HT-29 (cell line): ENCODE results near the gene PRTN3. TPM values are rescaled to one million over a fixed set of nuclear protein-coding genes. Genes with fewer than 3 reads are reported as not detected.

ENCODE experiments used
- DNase-seq: peaks from one replicate; pipeline ENCODE4 v3.0.0-alpha.2; 2015; ENCODE audit warnings: low spot score
- total RNA-seq: library from RNA; depleted of rRNA; stranded (reverse); fragments of >200 nt; shearing (Covaris generic); gene quantifications from 2 replicates; pipeline ENCODE4 v1.2.3, GENCODE V29; 2014

Gene PRTN3
- total RNA-seq, 1 experiment from 2014 or later, result not detected

DNA sequence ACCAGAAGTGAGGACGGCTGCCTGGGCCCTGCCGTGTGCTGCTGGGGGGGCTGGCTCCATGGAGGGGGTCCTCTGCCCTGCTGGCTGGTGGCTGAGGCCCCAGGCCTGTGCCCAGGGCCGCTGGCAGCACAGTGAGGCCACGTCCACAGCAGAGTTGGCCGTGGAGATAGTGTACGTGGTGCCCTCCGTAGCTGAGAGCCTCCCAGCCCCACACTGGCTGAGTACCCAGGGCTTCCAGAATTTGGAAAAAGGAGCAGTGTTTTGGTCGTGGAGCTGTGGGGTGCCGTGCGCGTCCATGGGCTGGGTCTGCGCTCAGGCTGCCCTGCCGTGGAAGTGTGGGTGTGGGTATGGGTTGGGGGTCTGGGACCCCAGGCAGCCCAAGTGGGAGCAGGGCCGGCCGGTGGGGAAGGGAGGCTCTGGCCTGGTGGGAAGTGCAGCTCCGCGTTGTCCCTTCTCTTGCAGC is 37.7 kb upstream of the PRTN3 start:
- no peak for DNase-seq

DNA sequence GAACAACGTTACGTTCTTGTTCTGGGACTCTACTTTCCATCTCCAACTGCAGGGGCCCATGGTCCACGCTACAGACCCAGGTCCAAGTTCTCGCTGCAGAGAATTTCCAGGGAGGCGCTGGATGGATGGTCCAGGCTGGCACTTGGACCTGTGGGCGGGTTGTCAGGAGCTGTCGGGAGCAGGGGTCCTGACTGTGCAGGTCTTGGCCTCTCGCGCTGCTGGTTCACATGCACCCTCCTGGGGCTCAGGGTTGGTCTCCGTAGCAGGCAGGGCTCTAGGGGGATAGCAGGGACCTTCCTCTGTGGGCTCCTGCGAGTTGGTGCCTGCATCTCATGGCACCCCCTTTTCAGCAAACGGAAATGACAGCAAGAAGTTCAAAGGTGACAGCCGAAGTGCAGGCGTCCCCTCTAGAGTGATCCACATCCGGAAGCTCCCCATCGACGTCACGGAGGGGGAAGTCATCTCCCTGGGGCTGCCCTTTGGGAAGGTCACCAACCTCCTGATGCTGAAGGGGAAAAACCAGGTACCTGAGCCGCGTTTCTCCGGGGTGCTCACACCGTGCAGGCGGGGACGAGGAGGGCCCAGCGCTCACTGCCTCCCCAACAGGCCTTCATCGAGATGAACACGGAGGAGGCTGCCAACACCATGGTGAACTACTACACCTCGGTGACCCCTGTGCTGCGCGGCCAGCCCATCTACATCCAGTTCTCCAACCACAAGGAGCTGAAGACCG is 36.9 kb upstream of the PRTN3 start:
- no peak for DNase-seq

DNA sequence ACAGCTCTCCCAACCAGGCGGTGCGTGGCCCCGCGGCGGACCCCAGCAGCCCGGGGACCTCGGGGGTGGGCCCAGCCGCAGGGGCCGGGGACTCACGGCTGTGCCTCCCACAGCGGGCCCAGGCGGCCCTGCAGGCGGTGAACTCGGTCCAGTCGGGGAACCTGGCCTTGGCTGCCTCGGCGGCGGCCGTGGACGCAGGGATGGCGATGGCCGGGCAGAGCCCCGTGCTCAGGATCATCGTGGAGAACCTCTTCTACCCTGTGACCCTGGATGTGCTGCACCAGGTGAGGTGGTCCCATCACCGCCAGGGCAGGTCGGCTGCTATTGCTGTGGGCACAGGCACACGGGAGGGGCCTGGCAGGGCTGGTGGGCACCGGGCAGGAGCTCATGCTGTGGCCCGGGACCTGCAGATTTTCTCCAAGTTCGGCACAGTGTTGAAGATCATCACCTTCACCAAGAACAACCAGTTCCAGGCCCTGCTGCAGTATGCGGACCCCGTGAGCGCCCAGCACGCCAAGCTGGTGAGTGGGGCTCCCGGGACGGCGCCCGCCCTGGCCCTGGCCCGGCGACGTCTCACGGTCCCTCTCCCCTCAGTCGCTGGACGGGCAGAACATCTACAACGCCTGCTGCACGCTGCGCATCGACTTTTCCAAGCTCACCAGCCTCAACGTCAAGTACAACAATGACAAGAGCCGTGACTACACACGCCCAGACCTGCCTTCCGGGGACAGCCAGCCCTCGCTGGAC is 36.2 kb upstream of the PRTN3 start:
- no peak for DNase-seq

DNA sequence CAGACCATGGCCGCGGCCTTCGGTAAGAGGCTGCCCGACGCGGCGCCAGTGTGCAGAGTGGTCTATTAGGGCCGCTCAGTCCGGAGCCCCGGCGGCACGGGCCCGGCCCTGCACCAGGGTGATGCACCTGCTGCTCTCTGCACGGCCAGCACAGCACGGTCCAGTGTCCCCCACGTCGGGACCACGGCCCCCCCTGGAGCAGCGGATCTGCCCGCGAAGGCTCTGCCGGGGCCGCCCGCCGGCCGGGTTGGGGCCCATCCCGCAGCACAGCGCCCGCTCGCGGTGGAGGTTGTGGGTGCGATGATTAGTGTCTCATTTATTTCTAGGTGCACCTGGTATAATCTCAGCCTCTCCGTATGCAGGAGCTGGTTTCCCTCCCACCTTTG is 35.6 kb upstream of the PRTN3 start:
- no peak for DNase-seq

DNA sequence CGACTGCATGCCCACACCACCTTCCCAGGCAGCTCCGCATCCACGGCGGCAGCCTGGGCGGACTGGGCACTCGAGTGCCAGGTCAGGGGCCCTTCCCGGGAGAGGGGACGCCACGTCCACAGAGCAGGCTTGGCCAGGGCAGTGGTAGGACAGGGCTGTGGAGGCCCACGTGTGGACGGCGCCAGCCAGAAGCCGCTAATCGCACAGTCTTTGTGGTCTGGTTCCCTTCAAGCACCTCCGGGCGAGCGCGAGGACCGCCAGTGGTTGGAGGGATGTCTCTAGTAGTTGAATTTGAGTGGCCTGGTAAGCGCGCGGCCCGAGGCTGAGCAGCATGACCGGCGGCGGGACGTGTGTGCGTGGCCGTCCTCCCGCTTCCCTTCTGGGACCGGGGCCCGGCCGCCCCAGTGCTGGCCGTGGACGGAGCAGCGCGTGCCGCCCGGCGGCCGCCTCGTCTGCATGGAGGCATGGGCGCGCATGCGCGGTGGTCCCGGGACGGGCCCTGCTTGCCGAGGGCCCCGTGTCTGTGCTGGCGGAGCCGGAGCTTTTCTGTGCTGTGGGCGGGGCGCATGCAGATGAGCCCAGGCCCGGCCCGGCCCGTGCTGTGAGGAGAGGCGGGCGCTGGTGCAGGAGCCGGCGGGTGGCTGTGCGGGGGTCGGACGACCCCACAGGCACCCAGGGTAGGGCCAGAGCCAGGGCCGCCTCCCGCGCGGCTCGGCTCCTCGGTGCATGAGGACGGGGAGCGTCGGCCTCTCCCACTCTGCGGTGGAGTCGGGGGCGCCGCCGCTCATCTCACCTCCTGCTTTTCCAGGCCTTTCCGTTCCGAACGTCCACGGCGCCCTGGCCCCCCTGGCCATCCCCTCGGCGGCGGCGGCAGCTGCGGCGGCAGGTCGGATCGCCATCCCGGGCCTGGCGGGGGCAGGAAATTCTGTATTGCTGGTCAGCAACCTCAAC is 34.9 kb upstream of the PRTN3 start:
- no peak for DNase-seq

DNA sequence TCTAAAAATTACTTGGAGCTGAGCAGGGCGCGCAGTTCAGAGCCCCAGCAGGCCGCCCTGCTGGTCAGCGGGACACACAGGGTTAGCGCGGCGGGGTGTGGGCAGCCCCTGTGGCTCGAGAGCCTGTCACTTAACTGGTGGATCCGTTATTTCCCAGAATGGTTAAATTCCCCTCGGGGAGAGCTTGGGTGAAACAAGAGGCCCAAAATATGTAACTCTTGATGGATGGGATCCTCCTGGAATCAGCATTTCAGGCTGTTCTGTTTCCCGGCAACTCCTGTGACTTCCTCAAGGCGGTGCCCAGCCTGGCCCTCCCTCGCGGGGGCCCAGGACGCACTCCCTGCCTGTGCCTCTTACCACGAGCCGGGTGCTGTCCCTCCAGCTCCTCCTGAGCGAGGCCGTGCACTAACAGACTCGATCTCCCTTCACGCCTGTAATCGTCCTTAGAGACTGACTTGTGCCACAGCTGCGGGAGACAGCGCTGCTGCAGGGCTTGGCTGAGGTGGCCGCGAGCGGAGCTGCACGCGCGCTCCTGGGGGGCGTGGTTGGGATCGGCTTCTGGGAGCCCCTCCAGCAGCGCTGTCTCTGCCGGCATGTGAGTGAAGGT is 33.9 kb upstream of the PRTN3 start:
- DNase-seq, result no peak

DNA sequence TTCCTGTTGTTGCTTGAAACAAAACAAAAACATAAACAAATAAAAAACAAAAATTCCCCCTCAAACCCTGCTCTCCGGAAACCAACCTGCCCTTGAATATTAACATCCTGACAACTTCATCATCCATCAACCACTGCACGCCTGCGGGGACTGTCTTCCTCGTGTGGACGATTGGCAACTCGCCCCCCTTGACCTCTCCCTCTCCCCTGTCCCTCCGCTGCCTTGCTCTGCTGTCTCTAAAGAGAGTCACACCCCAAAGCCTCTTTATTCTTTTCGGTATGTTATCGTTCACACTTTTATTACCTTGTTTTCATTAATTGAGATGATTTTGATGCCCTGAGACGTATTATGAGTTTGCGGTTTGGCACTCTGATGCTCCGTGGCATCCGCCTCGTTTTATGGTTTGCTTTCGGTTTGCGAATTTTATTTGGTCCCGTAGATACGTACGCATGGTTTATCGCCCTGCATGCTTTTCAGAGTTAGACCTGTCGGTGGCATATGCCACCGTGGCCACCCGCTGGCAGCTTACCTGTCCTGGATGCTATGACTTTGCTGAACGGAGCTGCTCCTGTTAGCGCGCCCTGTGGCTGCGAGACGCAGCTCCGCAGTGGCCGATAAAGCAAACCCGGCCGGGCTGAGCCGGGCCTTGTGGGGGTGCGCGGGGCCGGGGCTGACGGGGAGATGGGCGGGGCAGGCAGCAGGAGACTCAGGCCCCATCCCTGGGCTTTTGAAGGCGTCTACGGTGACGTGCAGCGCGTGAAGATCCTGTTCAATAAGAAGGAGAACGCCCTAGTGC is 33.0 kb upstream of the PRTN3 start:
- DNase-seq, result no peak

DNA sequence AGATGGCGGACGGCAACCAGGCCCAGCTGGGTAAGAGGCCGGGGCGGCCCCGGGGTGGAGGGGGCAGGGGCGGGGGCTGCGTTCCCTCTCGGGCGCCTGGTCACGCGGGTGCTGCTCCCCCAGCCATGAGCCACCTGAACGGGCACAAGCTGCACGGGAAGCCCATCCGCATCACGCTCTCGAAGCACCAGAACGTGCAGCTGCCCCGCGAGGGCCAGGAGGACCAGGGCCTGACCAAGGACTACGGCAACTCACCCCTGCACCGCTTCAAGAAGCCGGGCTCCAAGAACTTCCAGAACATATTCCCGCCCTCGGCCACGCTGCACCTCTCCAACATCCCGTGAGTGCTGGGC is 32.4 kb upstream of the PRTN3 start:
- DNase-seq, result no peak

DNA sequence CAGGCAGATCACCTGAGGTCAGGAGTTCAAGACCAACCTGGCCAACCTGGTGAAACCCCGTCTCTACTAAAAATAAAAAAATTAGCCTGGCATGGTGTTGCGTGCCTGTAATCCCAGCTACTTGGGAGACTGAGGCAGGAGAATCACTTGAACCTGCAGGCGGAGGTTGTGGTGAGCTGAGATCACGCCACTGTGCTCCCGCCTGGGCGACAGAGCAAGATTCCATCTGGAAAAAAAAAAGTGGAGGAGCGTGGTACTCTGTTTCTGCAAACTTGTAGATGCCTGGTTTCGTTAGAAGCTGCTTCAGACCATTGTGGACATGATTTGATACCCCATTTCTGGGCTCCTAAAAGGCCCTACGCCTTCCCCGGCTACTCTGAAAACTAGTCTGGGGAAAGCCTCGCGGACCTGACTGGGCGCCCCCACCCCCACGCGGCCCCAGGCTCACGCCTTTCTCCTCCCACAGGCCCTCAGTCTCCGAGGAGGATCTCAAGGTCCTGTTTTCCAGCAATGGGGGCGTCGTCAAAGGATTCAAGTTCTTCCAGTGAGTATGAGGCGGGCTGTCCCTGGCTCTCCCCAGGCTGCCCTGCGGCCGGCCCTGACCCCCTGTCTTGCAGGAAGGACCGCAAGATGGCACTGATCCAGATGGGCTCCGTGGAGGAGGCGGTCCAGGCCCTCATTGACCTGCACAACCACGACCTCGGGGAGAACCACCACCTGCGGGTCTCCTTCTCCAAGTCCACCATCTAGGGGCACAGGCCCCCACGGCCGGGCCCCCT is 30.5 kb upstream of the PRTN3 start:
- DNase-seq, result no peak

DNA sequence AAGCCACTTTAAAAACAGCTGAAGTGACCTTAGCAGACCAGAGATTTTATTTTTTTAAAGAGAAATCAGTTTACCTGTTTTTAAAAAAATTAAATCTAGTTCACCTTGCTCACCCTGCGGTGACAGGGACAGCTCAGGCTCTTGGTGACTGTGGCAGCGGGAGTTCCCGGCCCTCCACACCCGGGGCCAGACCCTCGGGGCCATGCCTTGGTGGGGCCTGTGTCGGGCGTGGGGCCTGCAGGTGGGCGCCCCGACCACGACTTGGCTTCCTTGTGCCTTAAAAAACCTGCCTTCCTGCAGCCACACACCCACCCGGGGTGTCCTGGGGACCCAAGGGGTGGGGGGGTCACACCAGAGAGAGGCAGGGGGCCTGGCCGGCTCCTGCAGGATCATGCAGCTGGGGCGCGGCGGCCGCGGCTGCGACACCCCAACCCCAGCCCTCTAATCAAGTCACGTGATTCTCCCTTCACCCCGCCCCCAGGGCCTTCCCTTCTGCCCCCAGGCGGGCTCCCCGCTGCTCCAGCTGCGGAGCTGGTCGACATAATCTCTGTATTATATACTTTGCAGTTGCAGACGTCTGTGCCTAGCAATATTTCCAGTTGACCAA is 29.8 kb upstream of the PRTN3 start:
- DNase-seq, result no peak

DNA sequence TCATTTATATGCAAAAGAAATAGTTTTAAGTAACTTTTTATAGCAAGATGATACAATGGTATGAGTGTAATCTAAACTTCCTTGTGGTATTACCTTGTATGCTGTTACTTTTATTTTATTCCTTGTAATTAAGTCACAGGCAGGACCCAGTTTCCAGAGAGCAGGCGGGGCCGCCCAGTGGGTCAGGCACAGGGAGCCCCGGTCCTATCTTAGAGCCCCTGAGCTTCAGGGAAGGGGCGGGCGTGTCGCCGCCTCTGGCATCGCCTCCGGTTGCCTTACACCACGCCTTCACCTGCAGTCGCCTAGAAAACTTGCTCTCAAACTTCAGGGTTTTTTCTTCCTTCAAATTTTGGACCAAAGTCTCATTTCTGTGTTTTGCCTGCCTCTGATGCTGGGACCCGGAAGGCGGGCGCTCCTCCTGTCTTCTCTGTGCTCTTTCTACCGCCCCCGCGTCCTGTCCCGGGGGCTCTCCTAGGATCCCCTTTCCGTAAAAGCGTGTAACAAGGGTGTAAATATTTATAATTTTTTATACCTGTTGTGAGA is 29.2 kb upstream of the PRTN3 start:
- no peak for DNase-seq

DNA sequence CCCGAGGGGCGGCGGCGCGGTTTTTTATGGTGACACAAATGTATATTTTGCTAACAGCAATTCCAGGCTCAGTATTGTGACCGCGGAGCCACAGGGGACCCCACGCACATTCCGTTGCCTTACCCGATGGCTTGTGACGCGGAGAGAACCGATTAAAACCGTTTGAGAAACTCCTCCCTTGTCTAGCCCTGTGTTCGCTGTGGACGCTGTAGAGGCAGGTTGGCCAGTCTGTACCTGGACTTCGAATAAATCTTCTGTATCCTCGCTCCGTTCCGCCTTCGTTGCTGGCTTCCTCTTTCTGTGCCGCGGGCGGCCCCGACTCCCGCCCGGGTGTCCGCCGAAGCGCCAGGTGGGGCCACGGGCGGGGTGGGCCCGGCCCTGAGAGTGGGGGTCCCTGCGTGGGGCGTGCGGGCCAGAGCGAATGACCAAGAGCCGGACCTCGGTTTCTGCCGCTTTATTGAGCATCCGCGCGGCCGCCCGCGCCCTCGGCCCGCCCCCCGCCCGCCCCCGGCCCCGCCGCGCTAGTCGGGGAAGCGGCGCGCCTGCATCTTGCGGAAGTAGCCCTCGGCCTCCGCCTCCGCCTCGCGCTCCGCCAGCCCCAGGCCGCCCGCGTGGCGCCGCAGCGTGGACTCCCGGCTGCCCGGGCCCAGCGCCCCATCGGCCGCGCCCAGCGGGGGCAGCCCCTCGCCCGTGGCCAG is 28.6 kb upstream of the PRTN3 start:
- no peak for DNase-seq

DNA sequence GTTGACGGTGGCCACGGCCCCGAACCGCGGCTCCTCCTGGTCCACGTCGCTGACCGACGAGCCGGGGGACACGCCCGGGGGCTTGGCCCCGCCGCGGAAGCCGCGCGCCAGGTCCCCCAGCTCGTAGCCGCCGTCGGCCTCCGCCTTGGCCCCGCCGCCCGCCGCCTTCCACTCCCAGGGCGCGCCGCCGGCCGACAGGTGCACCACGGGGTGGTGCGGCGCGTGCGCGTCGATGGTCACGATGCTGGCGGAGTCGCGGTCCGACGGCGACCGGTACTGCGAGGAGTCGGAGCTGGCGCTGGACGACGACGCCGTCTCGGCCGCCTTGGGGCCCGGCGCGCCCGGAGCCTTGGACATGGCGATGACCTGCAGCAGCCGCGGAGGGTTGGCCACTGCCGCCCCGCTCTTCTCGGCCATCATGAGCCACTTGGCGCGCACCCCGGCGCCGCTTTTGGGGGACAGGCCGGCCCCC is 28.0 kb upstream of the PRTN3 start:
- DNase-seq, result no peak

DNA sequence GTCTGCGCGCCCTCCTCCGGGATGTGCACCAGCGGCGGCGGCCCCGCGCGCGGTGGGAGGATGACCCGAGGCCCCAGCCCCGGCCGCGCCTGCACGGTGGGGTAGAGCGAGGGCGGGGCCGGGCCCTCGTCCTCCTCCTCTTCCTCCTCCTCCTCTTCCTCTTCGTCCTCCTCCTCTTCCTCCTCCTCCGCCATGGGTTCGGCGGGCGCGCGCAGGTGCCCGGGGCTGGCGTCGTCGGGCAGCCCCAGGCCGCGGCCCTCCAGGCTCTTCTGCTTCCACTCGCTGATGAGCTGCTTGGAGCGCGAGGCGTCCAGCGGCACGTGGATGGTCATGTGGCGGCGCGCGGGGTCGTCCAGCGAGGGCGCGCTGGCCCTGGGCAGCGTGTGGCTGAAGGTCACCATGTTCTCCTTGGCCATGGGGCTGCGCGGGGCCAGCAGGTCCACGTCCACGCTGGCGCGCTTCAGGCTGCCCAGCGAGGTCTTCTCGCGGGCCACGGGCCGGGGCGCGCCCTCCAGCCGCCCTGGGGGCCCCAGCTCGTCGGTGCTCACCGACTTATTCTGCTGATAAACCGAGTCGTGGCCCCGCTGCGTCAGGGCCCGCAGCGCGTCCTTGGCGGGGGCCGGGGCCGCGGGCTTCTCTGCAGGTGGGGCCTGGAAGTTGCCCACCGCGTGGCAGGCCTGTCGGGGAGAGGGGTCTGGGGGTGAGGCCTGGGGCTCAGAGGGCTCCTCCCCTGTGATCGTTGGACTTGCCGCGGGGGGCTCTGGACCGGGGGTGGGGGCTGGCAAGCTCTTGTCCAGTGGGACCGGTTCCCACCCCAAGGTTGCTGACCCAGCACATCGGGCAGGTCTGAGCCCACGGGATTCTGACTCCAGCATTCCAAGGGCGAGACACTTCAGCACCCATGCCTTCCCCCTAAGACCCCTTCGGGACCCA is 27.3 kb upstream of the PRTN3 start:
- DNase-seq, result no peak

DNA sequence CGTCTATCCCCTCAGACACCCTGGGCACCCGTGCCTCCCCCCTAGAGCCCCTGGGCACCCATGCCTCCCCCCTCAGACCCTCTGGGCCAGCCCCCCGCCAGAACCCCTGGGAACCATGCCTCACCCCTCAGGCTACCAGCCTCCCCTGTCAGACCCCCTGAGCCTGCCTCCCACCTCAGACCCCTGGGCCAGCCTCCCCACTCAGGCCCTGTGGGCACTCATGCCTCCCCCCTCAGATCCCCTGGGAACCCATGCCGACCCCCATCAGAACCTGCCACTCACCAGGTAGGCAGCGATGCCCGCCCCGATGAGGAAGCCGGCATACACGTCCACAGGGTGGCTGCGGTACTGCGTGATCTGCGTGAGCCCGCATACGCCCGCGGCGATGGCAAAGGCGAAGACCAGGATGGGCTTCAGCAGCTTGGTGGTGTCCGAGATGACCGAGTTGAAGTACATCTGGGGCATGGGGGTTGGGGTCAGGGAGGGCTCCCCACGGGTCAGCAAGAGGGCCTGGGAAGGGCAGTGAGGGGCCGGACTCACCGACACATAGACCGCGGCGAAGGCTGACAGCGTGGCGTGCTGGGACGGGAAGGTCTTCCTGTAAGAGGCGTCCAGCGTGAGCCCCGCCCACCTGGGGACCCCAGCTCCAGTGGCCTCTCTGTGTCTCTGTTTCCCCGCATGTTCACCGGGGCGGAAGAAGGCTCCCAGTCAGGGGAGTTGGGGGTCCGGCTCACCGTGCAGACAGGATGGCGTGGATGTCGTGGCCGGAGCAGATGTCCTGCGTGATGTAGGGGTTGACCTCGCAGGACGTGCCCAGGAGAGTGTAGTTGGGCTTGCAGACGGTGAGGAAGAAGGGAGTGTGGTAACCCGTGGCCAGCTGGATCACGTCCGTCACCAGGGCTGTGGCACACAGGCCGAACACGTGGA is 26.4 kb upstream of the PRTN3 start:
- no peak for DNase-seq

DNA sequence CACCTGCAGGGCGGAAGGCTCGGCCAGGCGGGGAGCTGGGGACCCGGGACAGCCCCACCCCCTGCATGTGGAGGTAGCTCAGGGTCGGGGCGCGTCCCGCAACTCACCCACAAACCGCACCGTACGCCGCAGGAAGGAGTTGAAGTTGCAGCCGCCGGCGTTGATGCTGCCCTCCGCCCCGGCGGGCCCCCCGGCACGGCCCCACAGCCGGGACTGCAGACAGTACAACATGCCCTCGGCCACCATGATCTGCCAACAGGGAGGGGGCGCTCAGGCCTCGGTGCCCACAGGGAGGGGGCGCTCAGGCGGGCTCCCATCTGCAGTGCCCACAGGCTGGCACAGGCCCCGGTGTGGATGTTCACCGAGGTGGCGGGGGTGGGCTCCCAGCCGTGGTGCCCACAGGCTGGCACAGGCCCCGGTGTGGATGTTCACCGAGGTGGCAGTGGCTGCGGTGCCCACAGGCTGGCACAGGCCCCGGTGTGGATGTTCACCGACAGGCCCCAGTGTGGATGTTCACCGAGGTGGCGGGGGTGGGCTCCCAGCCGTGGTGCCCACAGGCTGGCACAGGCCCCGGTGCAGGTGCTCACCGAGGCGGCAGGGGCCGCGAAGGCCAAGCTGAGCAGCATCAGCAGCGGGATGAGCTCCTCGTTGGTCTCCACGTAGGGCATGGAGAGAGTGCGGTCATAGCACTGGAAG is 25.6 kb upstream of the PRTN3 start:
- no peak for DNase-seq
